ENCODE results near the gene GEMIN7.
"Not testable (repeated sequence)": the region's sequence is repeated elsewhere in the genome, so short reads cannot be mapped to it uniquely, and the experiment has no call there.

The GEMIN7 gene

DNA sequence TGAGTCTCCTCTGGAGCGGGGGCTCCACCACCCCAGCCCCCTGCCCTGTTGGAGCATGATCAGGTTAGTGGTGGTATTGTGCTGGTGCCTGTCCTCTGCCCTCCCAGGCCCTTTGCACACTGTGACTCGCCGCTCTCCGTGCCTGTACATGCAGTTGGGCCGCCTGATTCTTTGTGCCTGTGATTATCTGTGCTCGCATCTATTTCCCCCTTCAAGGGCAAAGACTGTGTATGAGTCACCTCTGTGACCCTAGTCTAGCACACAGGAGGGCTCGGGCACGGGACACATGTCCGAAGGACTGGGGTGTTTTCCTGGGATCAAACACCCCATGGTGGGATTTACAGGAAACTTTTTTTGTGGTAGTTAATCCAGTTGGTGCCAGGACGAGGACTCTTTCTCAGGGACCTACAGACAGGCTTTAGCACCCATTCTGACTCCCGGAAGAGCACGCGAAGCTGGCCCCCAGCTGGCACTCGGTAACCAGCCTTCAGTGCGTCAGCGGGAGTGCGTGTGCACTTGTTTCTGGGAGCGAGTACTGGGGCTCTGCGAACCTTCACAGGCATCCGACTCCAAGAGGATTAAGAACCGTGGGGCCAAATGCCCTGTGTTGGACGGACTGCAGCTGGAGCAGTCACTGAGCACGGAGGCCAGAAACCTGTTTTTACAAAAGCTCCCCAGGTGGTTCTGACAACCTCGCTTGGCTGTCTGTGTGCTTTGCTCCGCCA, 20.6 kb downstream of the GEMIN7 start:
- in situ Hi-C loops (cut with HindIII; ENCODE audit: low pct_ligation_motif_present, low pct_unique_long_range_greater_than_20kb, low sequenced_read_pairs), result no loop called here
- DNase-seq, result no peak

DNA sequence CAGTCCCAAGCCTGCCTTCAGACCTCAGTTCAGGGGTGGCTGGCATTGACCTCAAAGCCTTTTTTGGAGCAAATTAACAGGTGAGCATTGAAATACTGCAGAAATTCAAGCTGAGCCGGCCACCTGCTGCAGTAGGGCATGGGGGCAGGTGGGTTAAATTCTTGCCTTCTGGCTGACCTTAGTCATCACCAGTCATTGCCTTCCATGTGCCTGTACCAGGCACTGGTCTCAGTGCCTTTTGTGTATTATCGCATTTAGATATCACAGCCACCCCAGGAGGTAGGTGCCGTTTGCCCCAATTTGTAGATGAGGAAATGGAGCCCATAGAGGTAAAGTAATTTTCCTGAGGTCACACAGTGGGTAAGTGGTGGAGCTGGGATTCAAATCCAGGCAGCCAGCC, 21.1 kb downstream of the GEMIN7 start:
- DNase-seq, result no peak
- in situ Hi-C loops (cut with HindIII; ENCODE audit: low pct_ligation_motif_present, low pct_unique_long_range_greater_than_20kb, low sequenced_read_pairs), result no loop called here

DNA sequence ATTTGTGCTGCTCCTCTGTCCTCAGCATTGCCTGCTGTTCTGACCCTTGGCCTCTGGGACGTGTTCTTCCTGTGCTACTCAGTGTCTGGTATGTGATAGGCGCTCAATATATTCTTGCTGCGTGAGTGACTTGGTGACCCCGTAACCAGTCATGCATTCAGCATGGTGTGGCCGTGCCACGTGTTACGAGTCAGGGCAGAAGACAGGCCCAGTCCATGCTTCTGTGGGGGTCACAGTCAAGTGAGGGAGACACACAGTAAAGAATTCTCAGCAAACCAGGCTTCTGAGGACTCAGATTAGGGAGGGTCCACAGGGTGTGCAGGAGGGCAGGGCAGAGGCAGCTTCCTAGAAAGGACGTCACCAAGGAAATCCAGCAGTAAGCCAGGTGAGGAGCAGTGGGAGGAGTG, 21.8 kb downstream of the GEMIN7 start:
- in situ Hi-C loops (cut with HindIII; ENCODE audit: low pct_ligation_motif_present, low pct_unique_long_range_greater_than_20kb, low sequenced_read_pairs), result no loop called here
- no peak for DNase-seq

DNA sequence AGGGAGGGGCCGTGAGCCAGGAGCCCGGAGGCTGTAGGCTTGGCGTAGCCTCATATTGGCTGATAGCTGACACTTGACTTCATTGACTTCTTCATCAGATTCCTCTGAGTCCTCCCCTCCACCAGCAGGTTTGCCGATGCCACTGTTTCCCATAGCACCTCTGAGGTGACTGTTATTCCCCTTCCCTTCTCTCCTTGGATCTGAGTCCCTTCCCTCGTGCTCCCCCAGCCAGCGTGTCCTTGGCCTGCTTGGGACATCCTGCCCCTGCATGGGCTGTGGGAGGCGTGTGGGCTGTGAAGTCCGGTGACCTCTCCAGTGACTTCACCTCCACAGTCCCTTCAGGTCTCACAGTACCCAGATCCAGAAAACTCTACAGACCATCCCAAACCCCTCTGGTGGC, 22.7 kb downstream of the GEMIN7 start:
- DNase-seq, result no peak
- in situ Hi-C loops (cut with HindIII; ENCODE audit: low pct_ligation_motif_present, low pct_unique_long_range_greater_than_20kb, low sequenced_read_pairs), result no loop called here

DNA sequence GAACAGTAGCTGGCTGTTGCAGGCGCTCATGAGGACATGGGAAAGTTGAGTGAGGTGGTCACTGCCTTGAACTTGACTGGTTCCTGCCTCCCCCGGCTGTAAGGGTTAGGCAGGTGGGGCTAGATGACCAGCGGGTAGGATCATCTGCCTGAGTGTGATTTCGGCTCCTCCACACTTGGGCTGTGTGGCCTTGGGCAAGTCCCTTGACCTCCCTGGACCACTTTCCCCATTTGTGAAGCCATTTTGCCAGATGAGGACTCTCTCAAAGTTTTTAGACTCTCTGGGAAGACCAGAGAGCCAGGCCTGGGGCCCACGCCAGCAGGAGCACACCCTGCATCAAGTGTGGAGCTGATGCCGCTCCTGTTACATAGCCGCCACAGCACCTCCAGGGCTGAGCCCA, 23.4 kb downstream of the GEMIN7 start:
- in situ Hi-C loops (cut with HindIII; ENCODE audit: low pct_ligation_motif_present, low pct_unique_long_range_greater_than_20kb, low sequenced_read_pairs), result no loop called here
- DNase-seq, result no peak

DNA sequence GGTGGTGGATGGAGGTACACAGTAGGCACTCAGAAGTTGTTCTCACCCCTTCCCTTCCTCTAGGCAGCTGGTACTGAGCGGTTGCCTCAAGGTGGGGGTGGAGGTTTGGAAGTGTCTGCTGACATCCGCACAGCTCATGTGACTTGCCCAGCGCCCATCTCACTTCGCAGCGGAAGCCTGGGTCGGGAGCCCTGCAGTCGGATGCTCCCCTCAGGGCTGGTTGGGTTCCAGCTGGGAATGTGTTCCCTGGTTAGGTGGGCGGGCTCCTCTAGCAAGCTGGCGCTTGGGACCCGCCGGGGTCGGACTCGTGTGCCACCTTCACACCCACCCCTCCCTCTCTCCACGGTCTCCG, 24.1 kb downstream of the GEMIN7 start:
- DNase-seq, result no peak
- in situ Hi-C loops (cut with HindIII; ENCODE audit: low pct_ligation_motif_present, low pct_unique_long_range_greater_than_20kb, low sequenced_read_pairs), result no loop called here

DNA sequence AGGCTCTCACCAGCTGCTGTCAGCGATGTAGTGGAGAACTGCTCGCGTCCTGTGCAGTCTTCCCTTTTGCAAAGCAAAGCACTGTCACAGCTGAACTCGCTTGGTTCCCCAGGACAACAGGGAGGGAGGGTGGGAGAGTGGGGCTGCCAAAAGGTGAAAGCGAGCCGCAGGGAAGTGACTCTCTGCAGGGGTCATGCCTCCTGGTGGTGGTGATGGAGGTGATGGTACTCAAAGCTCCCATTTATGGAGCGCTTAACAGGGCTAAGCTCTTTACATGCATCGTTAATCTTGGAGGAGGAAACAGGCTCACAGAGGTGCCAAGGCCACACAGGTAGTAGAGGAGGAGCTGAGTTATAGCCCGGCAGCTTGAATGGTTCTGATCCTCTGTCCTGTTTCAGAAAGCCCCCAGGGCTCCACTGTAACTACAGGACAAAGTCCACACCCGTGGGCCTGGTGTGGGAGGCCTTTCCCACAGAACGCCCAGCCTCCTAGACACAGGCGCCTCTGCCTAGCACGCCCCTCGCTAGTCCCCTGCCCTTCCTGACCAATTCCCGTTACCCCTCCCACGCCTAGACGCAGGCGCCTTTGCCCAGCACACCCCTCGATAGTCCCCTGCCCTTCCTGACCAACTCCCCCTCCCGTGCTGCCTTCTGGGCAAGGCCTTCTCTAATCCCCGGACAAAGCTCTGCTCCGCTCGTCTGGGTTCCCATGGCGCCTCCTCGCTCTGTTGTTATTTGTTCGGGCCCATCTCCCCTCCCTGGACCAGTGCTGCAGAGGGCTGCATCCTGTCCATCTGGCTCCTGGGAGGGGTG, 24.7 kb downstream of the GEMIN7 start:
- in situ Hi-C loops (cut with HindIII; ENCODE audit: low pct_ligation_motif_present, low pct_unique_long_range_greater_than_20kb, low sequenced_read_pairs), result no loop called here

DNA sequence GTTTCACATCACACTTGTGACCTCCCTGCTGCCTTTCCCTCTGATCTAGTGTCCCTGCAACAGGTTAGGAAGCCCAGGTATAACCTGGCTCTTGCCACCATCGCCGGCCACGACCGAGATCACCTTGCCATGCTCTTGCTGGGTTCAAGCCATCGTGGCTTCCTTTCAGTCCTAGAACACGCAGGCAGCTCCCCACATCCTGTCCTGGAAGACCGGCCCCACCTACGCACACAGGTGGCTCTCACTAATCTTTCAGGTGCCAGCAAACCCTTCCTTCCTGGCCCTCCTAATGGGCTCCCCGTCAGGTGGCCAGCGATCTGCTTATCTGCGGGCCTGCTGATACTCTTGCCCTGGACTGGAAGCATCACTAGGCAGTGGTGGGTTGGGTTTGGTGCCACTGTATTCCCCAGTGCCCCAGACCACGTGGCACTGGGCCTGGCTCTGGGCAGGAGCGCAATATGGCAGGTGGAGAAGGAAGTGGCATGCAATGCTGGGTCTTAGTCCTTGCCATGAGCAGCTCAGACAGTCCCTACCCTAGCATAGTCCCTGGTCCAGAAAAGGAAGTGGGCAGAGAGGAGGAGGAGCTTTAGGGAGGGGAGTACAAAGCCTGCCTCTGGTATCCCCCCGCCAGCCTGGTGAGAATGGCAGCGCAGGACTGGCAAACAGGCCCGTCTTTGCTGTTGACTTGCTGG, 25.7 kb downstream of the GEMIN7 start:
- in situ Hi-C loops (cut with HindIII; ENCODE audit: low pct_ligation_motif_present, low pct_unique_long_range_greater_than_20kb, low sequenced_read_pairs), result no loop called here
- no peak for DNase-seq

More for the DNA sequence above, 24.7 kb downstream of the GEMIN7 start:
- DNase-seq, result no peak

DNA sequence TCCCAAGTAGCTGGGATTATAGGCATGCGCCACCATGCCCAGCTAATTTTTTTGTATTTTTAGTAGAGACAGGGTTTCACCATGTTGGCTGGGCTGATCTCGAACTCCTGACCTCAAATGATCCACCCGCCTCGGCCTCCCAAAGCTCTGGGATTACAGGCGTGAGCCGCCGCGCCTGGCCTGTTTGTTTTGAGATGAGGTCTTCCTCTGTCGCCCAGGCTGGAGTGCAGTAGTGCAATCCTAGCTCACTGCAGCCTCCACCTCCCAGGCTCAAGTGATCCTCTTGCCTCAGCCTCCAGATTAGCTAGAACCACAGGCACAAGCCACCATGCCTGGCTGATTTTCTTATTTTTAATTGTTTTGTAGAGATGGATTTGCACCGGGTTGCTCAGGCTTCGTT, 27.3 kb downstream of the GEMIN7 start:
- DNase-seq; in situ Hi-C loops (cut with HindIII; ENCODE audit: low pct_ligation_motif_present, low pct_unique_long_range_greater_than_20kb, low sequenced_read_pairs): not testable (repeated sequence)

DNA sequence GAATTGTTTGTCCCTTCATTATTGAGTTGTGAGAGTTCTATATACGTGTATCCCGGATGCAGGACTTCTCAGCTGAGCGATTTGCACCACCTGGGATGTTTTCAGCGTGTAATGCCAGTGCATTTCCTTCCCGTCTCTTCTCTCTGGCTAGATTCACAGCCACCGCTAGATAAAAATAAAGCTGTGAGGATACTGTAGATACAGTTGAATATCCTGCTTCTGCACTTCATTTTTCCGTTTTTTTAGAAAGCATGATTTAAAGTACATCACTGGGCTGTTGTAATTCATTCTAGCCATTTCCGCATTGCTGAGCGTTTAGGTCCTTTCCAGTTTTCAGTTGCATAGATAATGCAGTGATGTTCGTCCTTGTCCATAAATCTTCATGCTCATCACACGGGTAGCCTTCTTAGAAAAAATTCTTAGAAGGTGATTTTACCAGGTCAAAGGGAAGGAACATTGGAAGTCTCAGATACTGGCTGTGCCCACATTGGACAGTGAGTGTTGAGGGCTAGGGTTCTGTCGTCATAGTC, 28.6 kb downstream of the GEMIN7 start:
- no peak for DNase-seq
- in situ Hi-C loops (cut with HindIII; ENCODE audit: low pct_ligation_motif_present, low pct_unique_long_range_greater_than_20kb, low sequenced_read_pairs), result no loop called here

DNA sequence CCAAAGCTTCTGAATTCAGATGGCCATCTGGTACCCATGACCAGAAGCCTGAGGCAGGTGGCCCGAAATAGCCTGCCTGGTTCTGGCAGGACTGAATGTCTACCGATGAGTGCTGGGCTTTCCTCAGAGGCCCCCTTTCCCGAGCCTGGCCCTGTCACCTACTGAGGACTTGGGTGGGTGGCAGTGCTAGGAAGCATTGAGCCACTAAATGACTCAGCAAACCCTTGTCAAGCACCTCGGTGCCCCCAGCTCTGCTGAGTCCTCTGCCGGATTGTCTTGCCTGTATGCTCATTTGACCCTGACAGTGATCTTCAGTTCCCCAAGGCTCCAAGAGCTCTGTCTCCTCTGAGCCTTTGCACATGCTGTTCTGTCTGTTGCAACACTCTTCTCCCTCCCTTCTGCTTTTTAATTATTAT, 31.8 kb downstream of the GEMIN7 start:
- no peak for DNase-seq
- in situ Hi-C loops (cut with HindIII; ENCODE audit: low pct_ligation_motif_present, low pct_unique_long_range_greater_than_20kb, low sequenced_read_pairs), result no loop called here

DNA sequence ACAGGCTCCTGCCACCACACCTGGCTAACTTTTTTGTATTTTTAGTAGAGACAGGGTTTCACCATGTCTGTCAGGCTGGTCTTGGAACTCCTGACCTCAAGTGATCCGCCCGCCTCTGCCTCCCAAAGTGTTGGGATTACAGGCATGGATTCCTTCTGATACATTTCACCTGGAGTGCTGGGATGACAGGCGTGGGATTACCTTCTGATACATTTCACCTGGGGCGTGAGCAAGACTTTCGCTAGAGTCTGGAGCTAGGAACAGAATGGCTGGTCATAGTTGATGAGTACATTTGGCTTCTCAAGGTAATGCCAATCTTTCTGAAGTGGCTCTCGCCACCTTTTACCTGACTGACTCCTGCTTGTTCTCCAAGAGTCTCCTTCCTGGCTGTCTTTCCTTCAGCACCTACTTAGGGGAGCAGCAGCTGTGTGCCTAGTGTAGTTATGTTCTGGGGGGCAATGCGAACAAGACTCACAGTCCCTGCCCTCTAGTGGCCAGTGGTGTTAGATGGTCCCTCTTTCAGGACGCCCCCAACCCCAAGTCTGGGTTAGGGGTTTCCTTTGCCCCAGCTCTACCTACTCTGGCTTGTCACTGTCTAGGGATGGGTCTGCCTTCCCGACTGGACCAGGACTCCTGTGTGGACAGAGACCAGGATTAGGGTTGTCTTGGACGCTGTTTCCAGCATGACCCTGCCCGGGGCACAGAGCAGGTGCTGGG, 33.2 kb downstream of the GEMIN7 start:
- in situ Hi-C loops (cut with HindIII; ENCODE audit: low pct_ligation_motif_present, low pct_unique_long_range_greater_than_20kb, low sequenced_read_pairs), result no loop called here
- no peak for DNase-seq

DNA sequence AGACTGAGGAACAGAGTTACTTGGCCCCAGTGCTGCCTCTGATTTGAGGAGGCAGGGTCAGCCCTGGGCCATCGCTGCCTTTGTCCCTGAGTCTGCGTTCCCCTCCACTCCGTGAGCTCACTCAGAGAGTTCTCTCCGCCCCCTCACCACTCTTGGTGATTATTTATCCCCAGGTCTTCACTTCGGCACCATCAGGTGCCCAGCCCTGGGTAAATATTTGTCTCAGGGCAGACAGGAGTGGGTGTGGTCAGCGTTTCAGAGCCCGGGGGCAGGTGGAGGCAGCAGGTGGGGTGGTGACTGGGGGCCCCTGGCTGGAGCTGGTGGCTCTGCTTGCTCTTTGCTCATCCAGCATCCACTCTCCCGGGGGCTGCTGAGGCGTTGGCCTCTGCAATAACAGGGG, 34.6 kb downstream of the GEMIN7 start:
- DNase-seq, result no peak
- in situ Hi-C loops (cut with HindIII; ENCODE audit: low pct_ligation_motif_present, low pct_unique_long_range_greater_than_20kb, low sequenced_read_pairs), result no loop called here

DNA sequence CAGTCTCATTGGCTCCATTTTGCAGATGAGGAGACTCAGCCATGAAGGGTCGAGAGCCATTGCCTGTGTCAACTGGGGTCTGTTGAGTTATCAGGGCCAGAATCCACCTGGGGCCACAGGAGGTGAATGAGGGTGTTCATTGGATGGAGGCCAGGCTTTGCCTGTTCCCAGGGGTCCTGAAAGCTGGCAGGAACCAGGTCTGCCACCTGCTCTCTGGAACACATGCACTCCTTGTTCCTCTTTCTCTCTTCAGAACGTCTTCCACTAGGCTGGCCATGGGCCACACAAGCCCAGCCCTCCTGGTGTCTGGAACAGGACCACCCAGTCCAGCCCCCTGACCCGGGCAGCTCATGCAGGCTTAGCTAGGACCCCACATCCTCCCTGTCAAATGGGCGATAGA, 35.1 kb downstream of the GEMIN7 start:
- in situ Hi-C loops (cut with HindIII; ENCODE audit: low pct_ligation_motif_present, low pct_unique_long_range_greater_than_20kb, low sequenced_read_pairs), result no loop called here
- DNase-seq, result no peak

DNA sequence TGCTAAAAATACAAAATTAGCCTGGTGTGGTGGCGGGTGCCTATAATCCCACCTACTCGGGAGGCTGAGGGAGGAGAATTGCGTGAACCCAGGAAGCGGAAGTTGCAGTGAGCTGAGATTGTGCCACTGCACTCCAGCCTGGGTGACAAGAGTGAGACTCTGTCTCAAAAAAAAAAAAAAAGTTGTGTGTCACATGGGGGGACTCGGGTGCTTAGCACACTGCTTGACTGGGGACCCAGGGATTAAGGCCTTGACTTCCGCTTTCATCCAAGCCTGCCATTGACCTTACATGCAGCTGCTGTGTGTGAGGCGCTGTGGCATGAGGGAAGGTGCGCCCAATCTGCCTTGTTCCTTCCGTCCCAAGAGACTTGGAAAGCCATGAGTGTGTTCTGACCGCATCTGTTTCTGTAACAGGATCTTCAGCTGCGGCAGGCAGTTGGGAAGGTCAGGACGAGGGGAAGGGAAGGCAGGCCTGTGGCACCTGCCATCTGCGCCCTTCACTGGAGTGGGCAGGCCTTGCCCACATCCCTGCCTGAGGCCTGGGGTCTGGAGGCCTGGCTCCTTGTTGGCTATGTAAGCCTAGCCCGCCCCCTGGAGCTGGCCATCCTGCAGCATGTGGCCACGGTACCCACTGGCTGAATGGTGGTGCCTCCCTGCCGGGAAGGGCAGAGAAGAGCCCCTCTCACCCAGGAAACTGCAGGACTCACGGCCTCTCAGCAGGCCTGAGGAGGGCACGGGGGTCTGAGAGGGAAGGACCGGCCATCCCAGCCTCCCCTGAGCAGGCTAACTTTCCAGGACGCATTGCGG, 37.0 kb downstream of the GEMIN7 start:
- no peak for DNase-seq
- in situ Hi-C loops (cut with HindIII; ENCODE audit: low pct_ligation_motif_present, low pct_unique_long_range_greater_than_20kb, low sequenced_read_pairs), result no loop called here

DNA sequence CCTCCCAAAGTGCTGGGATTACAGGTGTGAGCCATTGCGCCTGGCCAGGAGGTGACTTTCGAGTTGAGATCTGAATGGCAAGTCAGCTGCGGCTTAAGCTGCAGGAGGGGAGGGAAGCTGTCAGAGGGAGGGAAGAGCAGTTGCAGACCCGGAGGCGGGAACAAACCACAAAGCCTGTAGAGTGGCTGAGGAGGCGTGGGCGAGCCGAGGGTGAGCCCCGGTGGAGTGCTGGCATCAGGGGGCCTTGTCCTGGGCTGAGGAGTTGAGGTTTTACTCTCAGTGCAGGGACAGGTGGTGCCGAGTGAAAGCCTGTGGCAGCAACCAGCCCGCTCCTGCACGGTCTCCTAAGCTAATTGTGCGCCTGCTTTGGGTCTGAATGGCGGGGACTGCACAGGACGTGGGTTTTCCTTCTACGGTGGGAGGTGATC, 38.1 kb downstream of the GEMIN7 start:
- no peak for DNase-seq
- in situ Hi-C loops (cut with HindIII; ENCODE audit: low pct_ligation_motif_present, low pct_unique_long_range_greater_than_20kb, low sequenced_read_pairs), result no loop called here

DNA sequence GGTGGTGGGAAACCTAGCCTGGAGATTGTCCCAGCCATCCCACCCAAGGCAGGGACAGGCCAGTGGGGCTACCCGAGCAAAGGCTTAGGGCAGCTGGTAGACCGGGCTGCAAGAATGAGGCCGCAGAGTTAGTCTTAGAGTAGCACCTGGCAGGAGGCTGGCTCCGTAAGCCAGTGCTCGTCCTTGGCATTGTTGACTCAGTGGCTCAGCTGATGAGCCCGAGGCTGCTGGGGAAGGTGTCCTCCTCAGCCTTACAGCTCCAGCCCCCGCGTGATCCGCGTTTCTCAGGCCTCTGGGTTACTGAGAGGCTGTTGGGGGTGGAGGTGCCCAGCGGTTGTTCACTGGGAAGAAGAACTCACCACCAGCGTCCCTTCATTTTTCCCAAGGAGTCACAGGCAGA, 38.6 kb downstream of the GEMIN7 start:
- in situ Hi-C loops (cut with HindIII; ENCODE audit: low pct_ligation_motif_present, low pct_unique_long_range_greater_than_20kb, low sequenced_read_pairs), result no loop called here
- DNase-seq, result no peak

DNA sequence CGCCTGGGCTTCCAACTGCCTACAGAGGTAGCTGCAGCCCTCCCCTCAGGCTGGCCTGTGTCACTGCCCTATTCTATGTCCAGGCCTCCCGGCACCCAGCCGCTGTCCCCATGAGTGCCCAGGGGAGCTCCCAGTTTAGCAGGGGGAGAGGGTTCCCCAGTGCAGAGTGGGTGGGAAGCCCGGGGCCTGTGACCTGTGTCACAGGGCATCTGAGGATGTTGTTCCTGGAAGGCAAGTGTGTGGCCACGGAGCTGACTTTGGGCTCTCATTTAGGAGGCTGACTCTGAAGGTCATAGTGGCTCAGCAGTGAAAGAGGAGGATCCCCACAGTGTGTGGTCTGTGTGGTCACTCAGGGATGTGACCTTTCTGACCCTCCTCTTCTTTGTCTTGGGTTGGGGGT, 39.0 kb downstream of the GEMIN7 start:
- no peak for DNase-seq
- in situ Hi-C loops (cut with HindIII; ENCODE audit: low pct_ligation_motif_present, low pct_unique_long_range_greater_than_20kb, low sequenced_read_pairs), result no loop called here
